GM12892 (cell line): Measurements from ENCODE around the gene FBH1.

Experiments used
- POLR2A ChIP-seq: IDR thresholded peaks from 2 replicates; pipeline ENCODE4 v1.6.1; 2011; ENCODE audit warnings: low read depth, low read length, control low read depth
- TAF1 ChIP-seq: IDR thresholded peaks from 2 replicates; pipeline ENCODE4 v1.6.1; 2011; ENCODE audit warnings: low read depth, mild to moderate bottlenecking, control low read depth, low read length, borderline replicate concordance

DNA sequence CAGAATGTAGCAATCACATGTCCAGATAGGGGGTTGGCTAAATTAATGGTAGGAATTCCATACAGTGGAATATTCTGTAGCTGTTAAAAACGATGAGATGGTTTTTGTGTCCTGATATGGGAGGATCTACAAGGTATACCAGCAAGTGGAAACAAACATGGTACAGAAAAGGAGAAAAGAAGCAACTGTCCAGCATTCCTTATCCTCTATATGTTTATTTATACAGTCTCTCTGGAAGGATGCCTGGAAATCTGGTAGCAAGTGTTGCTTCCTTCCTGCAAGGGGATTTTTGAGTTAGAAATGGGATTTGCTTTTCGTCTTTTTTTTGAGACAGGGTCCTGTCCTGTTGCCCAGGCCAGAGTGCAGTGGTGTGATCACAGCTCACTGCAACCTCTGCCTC is 68.0 kb downstream of the FBH1 start:
- TF ChIP-seq POLR2A (no peak), TAF1 (no peak)
